ENCODE data around the gene TMEM179. TPM values are rescaled to one million over a fixed set of nuclear protein-coding genes. Genes with fewer than 3 reads are reported as not detected.

Gene TMEM179
- total RNA-seq, 4 donors from 2014 or later, result not detected

GRCh38 chr14:104632781-104633180 lies 28.2 kb upstream of the TMEM179 start:
- no peak for DNase-seq

GRCh38 chr14:104624939-104625338 lies 20.4 kb upstream of the TMEM179 start:
- H3K27ac ChIP-seq, result no peak overlapping the region
- no peaks in the 10 kb centered on the region for H3K36me3 ChIP-seq
- H3K27me3 ChIP-seq, result peaks cover 0 to 77% (median 0%) of the 10 kb centered on the region in 4 donors
- 68 to 74% methylated on average over 3 to 5 of the region's 5 CpGs for WGBS, 2 donors
- no peak overlapping the region for H3K4me3 ChIP-seq
- H3K9me3 ChIP-seq, result peaks cover 0 to 11% (median 0%) of the 10 kb centered on the region in 3 donors
- H3K4me1 ChIP-seq, result no peaks in the 10 kb centered on the region
- intact Hi-C loops (cut with DNase I), result no loop called here
- DNase-seq, result no peak
- TF ChIP-seq POLR2A (IDR thresholded peaks at IDR 0.05), result no peak
- TF ChIP-seq CTCF (IDR thresholded peaks at IDR 0.05), result no peak

More at GRCh38 chr14:104632781-104633180, 28.2 kb upstream of the TMEM179 start:
- no peak overlapping the region for H3K4me3 ChIP-seq
- no peaks in the 10 kb centered on the region for H3K36me3 ChIP-seq
- H3K9me3 ChIP-seq, result peaks cover 0 to 11% (median 0%) of the 10 kb centered on the region in 3 donors
- no peaks in the 10 kb centered on the region for H3K4me1 ChIP-seq
- intact Hi-C loops (cut with DNase I), result loop anchor here (10.0 kb wide), 1 partner anchor 488 kb away; no protein-coding TSS in a partner anchor
- no peak overlapping the region for H3K27ac ChIP-seq
- WGBS, 2 donors, result 81 to 82% methylated on average over 8 of the region's 9 CpGs
- no peak for TF ChIP-seq CTCF (IDR thresholded peaks at IDR 0.05)
- TF ChIP-seq POLR2A (IDR thresholded peaks at IDR 0.05), result no peak
- peaks cover 0 to 86% (median 0%) of the 10 kb centered on the region in 4 donors for H3K27me3 ChIP-seq

- Histone ChIP-seq H3K27ac (no peak overlapping the region), H3K4me3 (no peak overlapping the region), H3K9me3 (no peaks in the 10 kb centered on the region), H3K36me3 (no peaks in the 10 kb centered on the region), H3K27me3 (peaks cover 0 to 68% (median 0%) of the 10 kb centered on the region in 4 donors), H3K4me1 (no peaks in the 10 kb centered on the region)
- no peak for DNase-seq
- no peak for TF ChIP-seq CTCF (IDR thresholded peaks at IDR 0.05)
- no peak for TF ChIP-seq POLR2A (IDR thresholded peaks at IDR 0.05)
- 51 to 59% methylated on average over 4 of the region's 4 CpGs for WGBS, 2 donors
- intact Hi-C loops (cut with DNase I), result no loop called here
Observed at GRCh38 chr14:104614126-104614812, 9.7 kb upstream of the TMEM179 start.

- DNase-seq, result no peak
- no peak overlapping the region for H3K27ac ChIP-seq
- H3K4me1 ChIP-seq, result no peaks in the 10 kb centered on the region
- no peaks in the 10 kb centered on the region for H3K9me3 ChIP-seq
- 44 to 64% methylated on average over 8 of the region's 8 CpGs for WGBS, 2 donors
- no peaks in the 10 kb centered on the region for H3K36me3 ChIP-seq
- no peak overlapping the region for H3K4me3 ChIP-seq
- TF ChIP-seq POLR2A (IDR thresholded peaks at IDR 0.05) (no peak), CTCF (IDR thresholded peaks at IDR 0.05) (no peak)
- peaks cover 0 to 57% (median 0%) of the 10 kb centered on the region in 4 donors for H3K27me3 ChIP-seq
- intact Hi-C loops (cut with DNase I), result no loop called here
Observed at GRCh38 chr14:104611881-104612280, 7.3 kb upstream of the TMEM179 start.

- H3K4me3 ChIP-seq, result no peak overlapping the region
- intact Hi-C loops (cut with DNase I), result no loop called here
- H3K9me3 ChIP-seq, result no peaks in the 10 kb centered on the region
- peaks cover 0 to 62% (median 0%) of the 10 kb centered on the region in 4 donors for H3K27me3 ChIP-seq
- H3K27ac ChIP-seq, result no peak overlapping the region
- DNase-seq, result no peak
- H3K36me3 ChIP-seq, result no peaks in the 10 kb centered on the region
- no peak for TF ChIP-seq POLR2A (IDR thresholded peaks at IDR 0.05)
- no peak for TF ChIP-seq CTCF (IDR thresholded peaks at IDR 0.05)
- no peaks in the 10 kb centered on the region for H3K4me1 ChIP-seq
- WGBS, 2 donors, result 52 to 53% methylated on average over 3 to 4 of the region's 4 CpGs
Observed at GRCh38 chr14:104610749-104611310, 6.3 kb upstream of the TMEM179 start.

All from esophagus squamous epithelium (tissue), 5 donors.